HepG2 (cell line): ENCODE data around the gene FSCN2. TPM values are rescaled to one million over a fixed set of nuclear protein-coding genes. Genes with fewer than 3 reads are reported as not detected.

Source experiments
- FOXA3 ChIP-seq: IDR thresholded peaks from 2 replicates; pipeline ENCODE4 v1.6.1; 2016; ENCODE audit warnings: missing genetic modification reagents, missing compliant biosample characterization
- HOXA5 ChIP-seq: sonication (generic); formaldehyde crosslinking; IDR thresholded peaks from 2 replicates; pipeline ENCODE4 v1.4.0; 2020; ENCODE audit warnings: missing genetic modification reagents
- JUN ChIP-seq: sonication (generic); formaldehyde crosslinking; IDR thresholded peaks from 2 replicates; pipeline ENCODE4 v1.4.0; 2020; ENCODE audit warnings: mild to moderate bottlenecking, missing genetic modification reagents
- MTA1 ChIP-seq: sonication (generic); formaldehyde crosslinking; IDR thresholded peaks from 2 replicates; pipeline ENCODE4 v1.4.0; 2020; ENCODE audit warnings: missing genetic modification reagents, mild to moderate bottlenecking, borderline replicate concordance
- NCOA1 ChIP-seq: sonication (generic); formaldehyde crosslinking; IDR thresholded peaks from 2 replicates; pipeline ENCODE4 v1.9.0; 2021; ENCODE audit warnings: missing genetic modification reagents
- PATZ1 ChIP-seq: sonication (generic); formaldehyde crosslinking; IDR thresholded peaks from 2 replicates; pipeline ENCODE4 v1.4.0; 2020; ENCODE audit warnings: missing genetic modification reagents
- TFDP2 ChIP-seq: sonication (generic); formaldehyde crosslinking; IDR thresholded peaks from 2 replicates; pipeline ENCODE4 v1.4.0; 2020; ENCODE audit warnings: missing genetic modification reagents
- ZBTB20 ChIP-seq: sonication (generic); formaldehyde crosslinking; IDR thresholded peaks from 2 replicates; pipeline ENCODE4 v1.8.1; 2023; ENCODE audit warnings: missing genetic modification reagents, low read depth, mild to moderate bottlenecking, borderline replicate concordance
- ZNF138 ChIP-seq: sonication (generic); formaldehyde crosslinking; IDR thresholded peaks from 2 replicates; pipeline ENCODE4 v1.5.0; 2020; ENCODE audit warnings: mild to moderate bottlenecking, low read depth, missing genetic modification reagents
- ZNF235 ChIP-seq: sonication (generic); formaldehyde crosslinking; IDR thresholded peaks from 2 replicates; pipeline ENCODE4 v1.8.1; 2023; ENCODE audit warnings: mild to moderate bottlenecking, missing genetic modification reagents, borderline replicate concordance
- ZNF274 ChIP-seq: sonication (generic); formaldehyde crosslinking; IDR thresholded peaks from 2 replicates; pipeline ENCODE4 v1.5.1; 2020; ENCODE audit warnings: mild to moderate bottlenecking, missing genetic modification reagents
- ZNF432 ChIP-seq: sonication (generic); formaldehyde crosslinking; IDR thresholded peaks from 2 replicates; pipeline ENCODE4 v1.5.0; 2020; ENCODE audit warnings: missing genetic modification reagents, mild to moderate bottlenecking, borderline replicate concordance
- ZNF691 ChIP-seq: sonication (generic); formaldehyde crosslinking; IDR thresholded peaks from 2 replicates; pipeline ENCODE4 v1.4.0; 2020; ENCODE audit warnings: missing genetic modification reagents, low read depth, mild to moderate bottlenecking, borderline replicate concordance
- ZNF720 ChIP-seq: sonication (generic); formaldehyde crosslinking; IDR thresholded peaks from 2 replicates; pipeline ENCODE4 v1.4.0; 2020; ENCODE audit warnings: missing genetic modification reagents
- ZNF784 ChIP-seq: sonication (generic); formaldehyde crosslinking; IDR thresholded peaks from 2 replicates; pipeline ENCODE4 v1.5.1; 2020; ENCODE audit warnings: missing genetic modification reagents, mild to moderate bottlenecking, borderline replicate concordance
- polyA plus RNA-seq, 8 experiments: library from polyadenylated mRNA; depleted of rRNA in 3 of 8; stranded (reverse) in 7 of 8; unstranded in 1 of 8; fragments of >200 nt; fragmentation: Illumina TruSeq in 4 of 8; extraction: Trizol in 4 of 8; gene quantifications; 2 replicates each; pipeline versions ENCODE4 v1.2.1 to v1.2.3, GENCODE V29; 2011 to 2016; ENCODE audit warnings: low read depth in 4 of 8, missing spikeins in 1 of 8, mixed read lengths in 1 of 8; ENCODE audit not compliant: insufficient read depth in 1 of 8
- total RNA-seq, 5 experiments: library from RNA; depleted of rRNA; stranded (reverse); fragments of >200 nt; fragmentation: Illumina TruSeq; extraction: Trizol; gene quantifications; 2 replicates each; pipeline ENCODE4 v1.2.3, GENCODE V29; 2016; ENCODE audit warnings: low read depth in 1 of 5
- TF ChIP-seq, protein P1 (sequence below): sonication (generic); formaldehyde crosslinking; IDR thresholded peaks from 2 replicates; pipeline ENCODE4 v1.5.1; 2020; ENCODE audit warnings: missing genetic modification reagents, mild to moderate bottlenecking, borderline replicate concordance
- TF ChIP-seq, protein P2 (sequence below): sonication (generic); formaldehyde crosslinking; IDR thresholded peaks from 2 replicates; pipeline ENCODE4 v1.4.0; 2020; ENCODE audit warnings: mild to moderate bottlenecking, missing genetic modification reagents

Gene FSCN2
- total and polyA plus RNA-seq, 2 of the 13 experiments (the other 11 are each of a cell fraction or from before 2014, with no cell fraction given), result 0.09 TPM; not detected in 1

DNA sequence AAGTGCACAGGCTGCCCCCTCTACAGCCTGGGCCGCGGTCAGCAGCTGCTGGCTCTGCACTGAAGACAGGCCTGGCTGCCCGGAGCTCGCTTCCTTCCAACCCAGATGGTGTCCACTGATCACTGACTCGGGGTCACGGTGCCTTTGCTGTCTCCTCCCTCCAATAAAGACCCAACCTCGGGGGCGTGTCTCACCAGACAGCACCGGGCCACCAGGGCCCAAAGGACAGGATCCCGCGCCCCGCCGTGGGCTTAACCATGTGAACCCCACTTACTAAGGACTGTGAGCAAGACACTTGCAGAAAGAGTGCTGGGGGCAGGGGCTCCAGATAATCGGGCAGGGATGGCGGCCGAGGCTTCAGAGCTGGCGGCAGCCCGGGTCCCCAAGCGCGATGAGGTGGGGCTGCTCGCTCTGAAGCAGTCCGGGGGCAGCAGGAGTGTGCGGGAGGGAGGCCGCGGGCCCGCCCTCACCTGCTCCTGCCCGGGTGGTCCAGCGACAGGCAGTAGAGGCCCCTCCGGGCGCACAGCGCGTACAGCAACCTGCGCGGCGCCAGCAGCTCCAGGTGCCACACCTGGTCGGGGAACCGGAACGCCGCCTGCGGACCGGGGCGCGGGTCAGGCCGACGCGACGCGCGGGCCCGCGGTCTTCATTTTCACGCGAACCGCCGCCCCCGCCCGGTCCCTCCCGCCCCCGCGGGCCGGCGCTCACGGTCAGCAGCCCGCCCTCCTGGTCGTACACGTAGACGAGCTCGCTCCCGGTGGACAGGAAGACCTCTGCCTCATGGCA, 23.5 kb downstream of the FSCN2 start (continued):
- TF ChIP-seq, protein P1, sequence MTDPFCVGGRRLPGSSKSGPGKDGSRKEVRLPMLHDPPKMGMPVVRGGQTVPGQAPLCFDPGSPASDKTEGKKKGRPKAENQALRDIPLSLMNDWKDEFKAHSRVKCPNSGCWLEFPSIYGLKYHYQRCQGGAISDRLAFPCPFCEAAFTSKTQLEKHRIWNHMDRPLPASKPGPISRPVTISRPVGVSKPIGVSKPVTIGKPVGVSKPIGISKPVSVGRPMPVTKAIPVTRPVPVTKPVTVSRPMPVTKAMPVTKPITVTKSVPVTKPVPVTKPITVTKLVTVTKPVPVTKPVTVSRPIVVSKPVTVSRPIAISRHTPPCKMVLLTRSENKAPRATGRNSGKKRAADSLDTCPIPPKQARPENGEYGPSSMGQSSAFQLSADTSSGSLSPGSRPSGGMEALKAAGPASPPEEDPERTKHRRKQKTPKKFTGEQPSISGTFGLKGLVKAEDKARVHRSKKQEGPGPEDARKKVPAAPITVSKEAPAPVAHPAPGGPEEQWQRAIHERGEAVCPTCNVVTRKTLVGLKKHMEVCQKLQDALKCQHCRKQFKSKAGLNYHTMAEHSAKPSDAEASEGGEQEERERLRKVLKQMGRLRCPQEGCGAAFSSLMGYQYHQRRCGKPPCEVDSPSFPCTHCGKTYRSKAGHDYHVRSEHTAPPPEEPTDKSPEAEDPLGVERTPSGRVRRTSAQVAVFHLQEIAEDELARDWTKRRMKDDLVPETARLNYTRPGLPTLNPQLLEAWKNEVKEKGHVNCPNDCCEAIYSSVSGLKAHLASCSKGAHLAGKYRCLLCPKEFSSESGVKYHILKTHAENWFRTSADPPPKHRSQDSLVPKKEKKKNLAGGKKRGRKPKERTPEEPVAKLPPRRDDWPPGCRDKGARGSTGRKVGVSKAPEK (CRISPR knock-in tag), result peak; percentile 29; the same call in 1 of the 2 replicates
- TF ChIP-seq JUN (CRISPR knock-in tag) (no peak), ZNF784 (peak; percentile 93; the same call in 1 of the 2 replicates), ZNF274 (CRISPR knock-in tag) (peak; percentile 86; the same call in 1 of the 2 replicates), NCOA1 (0 out of 2 replicates have a peak, but pooled peaks have one; percentile 35), FOXA3 (no peak), ZNF235 (no peak), ZNF138 (peak; percentile 34; the same call in 1 of the 2 replicates), ZBTB20 (CRISPR knock-in tag) (0 out of 2 replicates have a peak, but pooled peaks have one; percentile 19), HOXA5 (CRISPR knock-in tag) (no peak), PATZ1 (CRISPR knock-in tag) (peak; percentile 3; the same call in 1 of the 2 replicates), ZNF720 (CRISPR knock-in tag) (0 out of 2 replicates have a peak, but pooled peaks have one; percentile 56), TFDP2 (CRISPR knock-in tag) (no peak), MTA1 (CRISPR knock-in tag) (peak; percentile 68; the same call in 1 of the 2 replicates), ZNF432 (CRISPR knock-in tag) (no peak), ZNF691 (CRISPR knock-in tag) (0 out of 2 replicates have a peak, but pooled peaks have one; percentile 56)
- TF ChIP-seq, protein P2, sequence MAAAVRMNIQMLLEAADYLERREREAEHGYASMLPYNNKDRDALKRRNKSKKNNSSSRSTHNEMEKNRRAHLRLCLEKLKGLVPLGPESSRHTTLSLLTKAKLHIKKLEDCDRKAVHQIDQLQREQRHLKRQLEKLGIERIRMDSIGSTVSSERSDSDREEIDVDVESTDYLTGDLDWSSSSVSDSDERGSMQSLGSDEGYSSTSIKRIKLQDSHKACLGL (CRISPR knock-in tag), result peak; percentile 63; the same call in 1 of the 2 replicates
